ENCODE results near the gene PTPRR. TPM values are rescaled to one million over a fixed set of nuclear protein-coding genes. Genes with fewer than 3 reads are reported as not detected.

The PTPRR gene
- polyA plus RNA-seq, 2 of the 4 experiments (the other 2 are of a cell fraction), result 0.13 to 0.15 TPM

DNA sequence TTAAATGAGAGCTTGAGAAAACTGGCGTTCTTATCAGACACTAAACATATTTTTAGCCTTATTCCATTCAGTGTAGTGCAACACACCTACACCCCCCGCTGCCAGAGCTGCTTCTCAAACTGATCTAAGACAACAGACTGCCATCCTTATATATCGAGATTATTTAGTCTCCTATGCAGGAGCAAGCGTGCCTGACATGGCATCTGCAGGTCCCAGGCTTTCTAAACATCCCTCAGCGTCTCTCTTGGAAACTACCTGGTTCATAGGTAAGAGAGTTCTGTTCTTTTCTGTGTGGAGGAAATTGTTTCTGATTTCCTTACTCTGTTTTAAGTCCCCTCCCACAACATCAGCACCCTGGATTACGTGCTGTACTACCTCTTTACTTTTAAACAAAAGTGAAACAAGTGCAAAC is 166.2 kb downstream of the PTPRR start:
- CTCF ChIA-PET, result interaction anchor here (1.1 kb wide), 1 partner anchor 875 kb away, joined by 3 read pairs; no protein-coding TSS in a partner anchor
- WGBS (ENCODE audit: missing lambda C conversion rate), result 19% methylated on average over 6 of the region's 6 CpGs
- H3K4me3 ChIP-seq, result no peak overlapping the region

DNA sequence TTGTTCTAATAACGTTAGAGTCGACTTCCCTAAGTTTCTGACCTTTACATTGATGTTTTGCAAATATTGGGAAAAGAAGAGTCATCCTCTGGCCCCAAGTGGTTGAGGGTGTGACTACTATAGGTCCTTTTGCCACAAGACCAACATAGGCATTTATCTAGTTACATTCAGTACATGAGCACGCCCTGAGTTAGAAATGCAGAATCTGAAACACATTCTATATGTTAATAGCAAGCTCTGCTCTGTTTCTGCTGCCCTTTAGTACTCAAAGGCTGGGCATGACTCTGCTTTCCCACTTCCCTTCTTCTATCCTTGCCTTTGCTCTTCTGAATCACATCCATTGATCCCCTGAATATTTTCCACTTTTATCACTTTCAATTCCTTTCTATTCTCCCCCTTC is 168.2 kb downstream of the PTPRR start:
- no peaks in the 10 kb centered on the region for H3K9me3 ChIP-seq
- H3K4me1 ChIP-seq, result peaks cover 12% of the 10 kb centered on the region; the same call in 2 of the 3 replicates
- FAIRE-seq, result no peak
- H3K4me3 ChIP-seq, result no peak overlapping the region
- H3K4me2 ChIP-seq, result no peak overlapping the region
- ChIA-PET POLR2A (no interaction called here), CTCF (no interaction called here)
- no peak for DNase-seq (ENCODE audit: low read depth in 1 of 2, low spot score in 1 of 2)
- TF ChIP-seq ZNF302 (CRISPR knock-in tag; IDR thresholded peaks at IDR 0.05), result no peak
- no peak for TF ChIP-seq ATOH8 (CRISPR knock-in tag; IDR thresholded peaks at IDR 0.05; ENCODE audit: low read depth)
- no peak for TF ChIP-seq PHF8 (IDR thresholded peaks at IDR 0.05; ENCODE audit: borderline replicate concordance, low read depth)
- TF ChIP-seq CHD2 (IDR thresholded peaks at IDR 0.05; ENCODE audit: low read length, partially characterized antibody), result no peak
- TF ChIP-seq HOXA7 (CRISPR knock-in tag; IDR thresholded peaks at IDR 0.05), result no peak
- no peak for TF ChIP-seq RAD21 (conservative IDR thresholded peaks at IDR 0.05 in 1 of 2, IDR thresholded peaks at IDR 0.05 in 1 of 2)
- TF ChIP-seq POLR2A (IDR thresholded peaks at IDR 0.05; ENCODE audit: low read length), result no peak
- TF ChIP-seq PBX3 (IDR thresholded peaks at IDR 0.05), result no peak
- no peak for TF ChIP-seq CBX2 (IDR thresholded peaks at IDR 0.05; ENCODE audit: borderline replicate concordance, low read depth)
- no peak for ATAC-seq
- H3K27ac ChIP-seq, result no peak overlapping the region
- 0% methylated on average over 3 of the region's 3 CpGs for WGBS (ENCODE audit: missing lambda C conversion rate)

More for the DNA sequence above, 166.2 kb downstream of the PTPRR start:
- FAIRE-seq, result no peak
- H3K4me2 ChIP-seq, result peak overlapping the region; percentile 33; the same call in 2 of the 3 replicates
- H3K27ac ChIP-seq, result no peak overlapping the region
- H3K9me3 ChIP-seq, result no peaks in the 10 kb centered on the region
- no peak for ATAC-seq
- peaks cover 12% of the 10 kb centered on the region; the same call in 2 of the 3 replicates for H3K4me1 ChIP-seq
- POLR2A ChIA-PET, result no interaction called here
- TF ChIP-seq CHD4 (IDR thresholded peaks at IDR 0.05; ENCODE audit: borderline replicate concordance) (no peak), SMC3 (IDR thresholded peaks at IDR 0.05) (no peak), HOXA7 (CRISPR knock-in tag; IDR thresholded peaks at IDR 0.05) (no peak), ESRRA (IDR thresholded peaks at IDR 0.05; ENCODE audit: borderline replicate concordance, low read length) (no peak)
- no peak for DNase-seq (ENCODE audit: low read depth in 1 of 2, low spot score in 1 of 2)

- TF ChIP-seq EHF (CRISPR knock-in tag; IDR thresholded peaks at IDR 0.05), result no peak
- no peak for TF ChIP-seq NPAS2 (CRISPR knock-in tag; IDR thresholded peaks at IDR 0.05; ENCODE audit: borderline replicate concordance)
- no peak for TF ChIP-seq CBX2 (IDR thresholded peaks at IDR 0.05; ENCODE audit: borderline replicate concordance, low read depth)
- no peak for TF ChIP-seq HES2 (IDR thresholded peaks at IDR 0.05)
- no peak for TF ChIP-seq NR3C1 (IDR thresholded peaks at IDR 0.05)
- no peak for TF ChIP-seq MAZ (IDR thresholded peaks at IDR 0.05; ENCODE audit: borderline replicate concordance, low read depth, low read length)
- FAIRE-seq (no peak), DNase-seq (ENCODE audit: low read depth in 1 of 2, low spot score in 1 of 2) (no peak), ATAC-seq (no peak)
- no peak overlapping the region for H3K27ac ChIP-seq
- H3K4me2 ChIP-seq, result no peak overlapping the region
- no peak overlapping the region for H3K4me3 ChIP-seq
- ChIA-PET CTCF (interaction anchor here (1.3 kb wide), 1 partner anchor 16 kb away, joined by 8 read pairs; no protein-coding TSS in a partner anchor), POLR2A (no interaction called here)
- 40% methylated on average over 2 of the region's 2 CpGs for WGBS (ENCODE audit: missing lambda C conversion rate)
- H3K9me3 ChIP-seq, result no peaks in the 10 kb centered on the region
- H3K4me1 ChIP-seq, result no peaks in the 10 kb centered on the region
Measured at GRCh38 chr12:70749931-70750330, 170.6 kb downstream of the PTPRR start.

- no peak overlapping the region for H3K4me2 ChIP-seq
- H3K4me1 ChIP-seq, result no peaks in the 10 kb centered on the region
- no peaks in the 10 kb centered on the region for H3K9me3 ChIP-seq
- WGBS (ENCODE audit: missing lambda C conversion rate), result 17% methylated on average over 1 of the region's 1 CpG
- CTCF ChIA-PET, result interaction anchor here (2.3 kb wide), 1 partner anchor 869 kb away, joined by 6 read pairs; no protein-coding TSS in a partner anchor
- no peak overlapping the region for H3K4me3 ChIP-seq
- FAIRE-seq (no peak), DNase-seq (ENCODE audit: low read depth in 1 of 2, low spot score in 1 of 2) (no peak), ATAC-seq (no peak)
- POLR2A ChIA-PET, result no interaction called here
- no peak overlapping the region for H3K27ac ChIP-seq
- TF ChIP-seq ELK1 (IDR thresholded peaks at IDR 0.05; ENCODE audit: low read depth, low read length), result no peak
- TF ChIP-seq CHD4 (IDR thresholded peaks at IDR 0.05; ENCODE audit: borderline replicate concordance), result no peak
- no peak for TF ChIP-seq ESRRA (IDR thresholded peaks at IDR 0.05; ENCODE audit: borderline replicate concordance, low read length)
- no peak for TF ChIP-seq ZFP36 (IDR thresholded peaks at IDR 0.05; ENCODE audit: borderline replicate concordance, partially characterized antibody)
- TF ChIP-seq CHD2 (IDR thresholded peaks at IDR 0.05; ENCODE audit: low read length, partially characterized antibody), result no peak
- TF ChIP-seq HOXA7 (CRISPR knock-in tag; IDR thresholded peaks at IDR 0.05), result no peak
- TF ChIP-seq, protein P1, sequence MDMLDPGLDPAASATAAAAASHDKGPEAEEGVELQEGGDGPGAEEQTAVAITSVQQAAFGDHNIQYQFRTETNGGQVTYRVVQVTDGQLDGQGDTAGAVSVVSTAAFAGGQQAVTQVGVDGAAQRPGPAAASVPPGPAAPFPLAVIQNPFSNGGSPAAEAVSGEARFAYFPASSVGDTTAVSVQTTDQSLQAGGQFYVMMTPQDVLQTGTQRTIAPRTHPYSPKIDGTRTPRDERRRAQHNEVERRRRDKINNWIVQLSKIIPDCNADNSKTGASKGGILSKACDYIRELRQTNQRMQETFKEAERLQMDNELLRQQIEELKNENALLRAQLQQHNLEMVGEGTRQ (IDR thresholded peaks at IDR 0.05), result no peak
- TF ChIP-seq TP53 (CRISPR knock-in tag; IDR thresholded peaks at IDR 0.05), result no peak
- no peak for TF ChIP-seq HMGXB4 (CRISPR knock-in tag; IDR thresholded peaks at IDR 0.05; ENCODE audit: borderline replicate concordance)
- no peak for TF ChIP-seq NR3C1 (IDR thresholded peaks at IDR 0.05)
Measured at GRCh38 chr12:70748809-70749208, 171.7 kb downstream of the PTPRR start.
